Left kidney (tissue), 2 donors: Measurements from ENCODE around the gene AMDHD2. TPM values are rescaled to one million over a fixed set of nuclear protein-coding genes. Genes with fewer than 3 reads are reported as not detected.
"Not testable (repeated sequence)": the region's sequence is repeated elsewhere in the genome, so short reads cannot be mapped to it uniquely, and the experiment has no call there.

Source experiments
- DNase-seq: peaks from one replicate; pipeline ENCODE4 v3.0.0-alpha.2; 2013
- polyA plus RNA-seq: library from polyadenylated mRNA; unstranded; fragments of 120-200 nt; gene quantifications from one replicate; pipeline ENCODE4 v1.2.1, GENCODE V29; 2013; ENCODE audit not compliant: insufficient read length

Gene AMDHD2
- polyA plus RNA-seq, 1 donor, result 24.1 TPM

DNA sequence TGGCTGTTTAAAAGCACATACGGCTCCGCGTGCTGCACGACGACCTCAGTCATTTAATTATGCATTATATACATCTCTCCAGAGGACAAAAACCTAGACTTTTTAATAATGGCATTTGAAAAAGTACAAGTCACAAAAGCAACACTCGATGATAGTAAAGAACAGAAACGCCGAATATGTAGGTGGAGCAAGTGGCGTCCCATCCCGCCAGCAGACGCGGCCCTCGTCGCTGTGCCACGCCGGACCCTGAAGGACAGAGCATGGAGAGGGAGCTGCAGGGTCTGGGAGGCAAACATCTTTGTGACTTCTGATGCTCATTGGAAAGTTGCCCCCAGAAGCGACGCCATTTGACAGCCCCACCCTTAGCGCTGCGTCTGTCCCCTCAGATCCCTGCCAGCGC lies 55.7 kb downstream of the AMDHD2 start:
- not testable (repeated sequence) for DNase-seq

GRCh38 chr16:2577044-2577443 lies 56.9 kb downstream of the AMDHD2 start:
- DNase-seq, result not testable (repeated sequence)

DNA sequence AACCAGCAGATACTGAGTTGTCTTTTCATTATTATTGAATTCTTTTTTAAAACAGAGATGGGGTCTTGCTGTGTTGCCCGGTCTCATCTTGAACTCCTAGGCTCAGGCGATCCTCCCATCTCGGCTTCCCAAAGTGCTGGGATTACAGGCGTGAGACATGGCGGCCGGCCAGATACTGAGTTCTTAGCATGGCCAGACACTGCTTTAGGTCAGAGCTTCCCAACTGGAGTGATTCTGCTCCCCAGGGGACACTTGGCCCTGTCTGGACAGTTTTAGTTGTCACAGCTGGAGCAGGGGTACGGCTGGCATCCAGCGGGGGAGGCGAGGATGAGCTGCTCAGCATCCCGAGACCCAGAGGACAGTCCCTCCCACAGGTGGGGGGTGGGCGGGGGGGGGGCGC lies 58.7 kb downstream of the AMDHD2 start:
- DNase-seq, result not testable (repeated sequence)

- peak; percentile 54 for DNase-seq
Observed at GRCh38 chr16:2580143-2580542, 60.0 kb downstream of the AMDHD2 start.

DNA sequence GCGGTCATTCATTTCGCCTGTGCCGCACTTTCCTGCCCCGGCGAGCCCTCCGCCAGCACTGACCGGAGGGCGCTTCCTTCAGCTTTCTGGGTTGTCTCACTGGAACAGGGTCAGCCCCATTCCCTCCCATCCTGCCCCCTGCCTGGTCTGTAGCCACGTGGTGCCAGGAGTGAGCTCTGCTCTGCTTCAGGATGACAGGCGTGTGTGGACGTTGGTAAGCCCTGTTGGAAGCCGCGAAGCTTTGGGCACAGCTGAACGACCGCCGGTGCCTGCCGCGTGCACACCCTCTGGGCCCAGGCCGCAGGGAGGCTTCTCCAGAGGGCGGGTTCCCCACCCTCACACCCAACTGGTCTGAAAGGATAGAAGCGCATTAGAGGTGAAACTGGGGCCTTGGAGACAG lies 60.6 kb downstream of the AMDHD2 start:
- DNase-seq, result not testable (repeated sequence)

Other genes starting within 250 kb of the AMDHD2 start
- gene ABCA3, start 179.6 kb upstream of the AMDHD2 start, polyA plus RNA-seq, result 6.3 TPM
- gene CCNF, start 90.9 kb upstream of the AMDHD2 start, polyA plus RNA-seq, result 15.0 TPM
- gene TEDC2, start 60.3 kb upstream of the AMDHD2 start, polyA plus RNA-seq, result 11.4 TPM
- gene NTN3, start 49.1 kb upstream of the AMDHD2 start, polyA plus RNA-seq, result 2.3 TPM
- 22.0 TPM for gene TBC1D24, start 45.2 kb upstream of the AMDHD2 start, polyA plus RNA-seq
- 158 TPM for gene ATP6V0C, start 6.4 kb upstream of the AMDHD2 start, polyA plus RNA-seq
- 3.1 TPM for gene CEMP1, start 11.0 kb downstream of the AMDHD2 start, polyA plus RNA-seq
- 58.4 TPM for gene PDPK1, start 17.6 kb downstream of the AMDHD2 start, polyA plus RNA-seq
- gene KCTD5, start 162.2 kb downstream of the AMDHD2 start, polyA plus RNA-seq, result 22.2 TPM
- 1.3 TPM for gene PRSS27, start 199.9 kb downstream of the AMDHD2 start, polyA plus RNA-seq
- gene SRRM2, start 232.3 kb downstream of the AMDHD2 start, polyA plus RNA-seq, result 820 TPM